Stimulated activated CD4-positive, alpha-beta T cell treated with anti-CD3 and anti-CD28 coated beads, TNF-alpha, amount 100 ng/mL, for 4 hours (primary cell): ENCODE results near the gene MEDAG.
"Not testable (repeated sequence)": the region's sequence is repeated elsewhere in the genome, so short reads cannot be mapped to it uniquely, and the experiment has no call there.

Experiments used
- DNase-seq, 3 experiments: peaks; one replicate each; pipeline ENCODE4 v3.0.0-alpha.2; 2020; ENCODE audit warnings: low read depth in 3 of 3

MEDAG gene

GRCh38 chr13:30907121-30907861 is 1.2 kb downstream of the MEDAG start:
- no peak for DNase-seq

GRCh38 chr13:30908416-30908980 is 2.4 kb downstream of the MEDAG start:
- no peak for DNase-seq

- DNase-seq = no peak
Observed at GRCh38 chr13:30910676-30911075, 4.6 kb downstream of the MEDAG start.

- DNase-seq = no peak
Observed at GRCh38 chr13:30915691-30916541, 9.8 kb downstream of the MEDAG start.

- no peak for DNase-seq
Observed at GRCh38 chr13:30916991-30917390, 10.9 kb downstream of the MEDAG start.

GRCh38 chr13:30918662-30919405 is 12.8 kb downstream of the MEDAG start:
- DNase-seq = no peak

GRCh38 chr13:30920162-30920909 is 14.3 kb downstream of the MEDAG start:
- DNase-seq = no peak

GRCh38 chr13:30923418-30923817 is 17.3 kb downstream of the MEDAG start:
- DNase-seq = no peak

- DNase-seq = no peak
Observed at GRCh38 chr13:30924721-30925120, 18.6 kb downstream of the MEDAG start.

GRCh38 chr13:30925429-30925828 is 19.4 kb downstream of the MEDAG start:
- no peak for DNase-seq

GRCh38 chr13:30926781-30927180 is 20.7 kb downstream of the MEDAG start:
- DNase-seq = no peak

GRCh38 chr13:30927188-30927587 is 21.1 kb downstream of the MEDAG start:
- DNase-seq = not testable (repeated sequence)

- no peak for DNase-seq
Observed at GRCh38 chr13:30927595-30927994, 21.5 kb downstream of the MEDAG start.

- DNase-seq = no peak
Observed at GRCh38 chr13:30928978-30929377, 22.9 kb downstream of the MEDAG start.

GRCh38 chr13:30932481-30933353 is 26.6 kb downstream of the MEDAG start, which contains the start of gene TEX26:
Gene TEX26 (plus strand): TSS chr13:30932656. CDS start chr13:30932716, 60 bp downstream.
- DNase-seq = no peak

- DNase-seq = no peak
Observed at GRCh38 chr13:30933354-30933670, 27.2 kb downstream of the MEDAG start.

- no peak for DNase-seq
Observed at GRCh38 chr13:30934381-30934780, 28.3 kb downstream of the MEDAG start.

- no peak for DNase-seq
Observed at GRCh38 chr13:30934803-30935202, 28.7 kb downstream of the MEDAG start.

- no peak for DNase-seq
Observed at GRCh38 chr13:30936971-30937370, 30.9 kb downstream of the MEDAG start.

- no peak for DNase-seq
Observed at GRCh38 chr13:30943881-30944280, 37.8 kb downstream of the MEDAG start.
